ENCODE data around the gene ANKRD28. TPM values are rescaled to one million over a fixed set of nuclear protein-coding genes. Genes with fewer than 3 reads are reported as not detected.

ANKRD28 gene
- total RNA-seq, 1 donor from 2014 or later = 60.6 TPM

DNA sequence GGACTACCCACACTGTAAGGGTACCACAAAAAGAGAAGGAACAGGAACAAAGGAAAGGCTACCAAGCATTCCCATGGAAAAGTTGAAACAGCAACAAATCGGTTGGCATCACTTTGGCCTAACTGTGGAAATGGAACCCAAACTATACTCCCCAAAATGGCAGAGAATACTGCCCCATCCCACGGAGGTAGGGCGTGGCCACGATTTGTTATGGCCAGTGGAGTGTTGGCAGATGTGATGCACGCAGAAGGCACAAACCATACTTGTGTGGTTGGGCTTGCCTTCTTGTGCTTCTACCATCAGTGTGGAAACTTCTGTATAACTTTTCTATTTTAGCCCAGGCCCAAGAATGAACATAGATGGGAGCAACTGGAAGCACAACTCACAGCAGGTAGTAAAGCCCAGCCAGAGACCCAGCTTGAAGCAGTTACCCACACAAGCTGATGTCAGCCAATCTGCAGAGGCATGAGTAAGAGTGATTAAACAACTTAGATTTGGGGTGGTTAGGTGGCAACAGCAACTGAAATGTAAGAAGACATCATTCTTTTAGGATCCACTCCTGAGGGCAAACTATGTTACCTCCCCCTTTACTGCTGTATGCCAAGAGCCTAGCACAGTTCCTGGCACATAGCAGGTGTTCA, 132.1 kb downstream of the ANKRD28 start:
- Histone ChIP-seq H3K36me3 (ENCODE audit: control insufficient read depth, insufficient read depth, low read length) (peaks cover 2% of the 10 kb centered on the region), H3K4me3 (ENCODE audit: low read depth, low read length) (no peak overlapping the region), H3K27me3 (ENCODE audit: control insufficient read depth, insufficient read depth, low read length) (no peaks in the 10 kb centered on the region)
- DNase-seq (ENCODE audit: low read depth) (peak; percentile 40), FAIRE-seq (no peak)
- no peak for TF ChIP-seq CTCF (IDR thresholded peaks at IDR 0.05; ENCODE audit: insufficient read depth, low read length, severe bottlenecking)

GRCh38 chr3:15664144-15664543, 133.6 kb downstream of the ANKRD28 start:
- no peak for TF ChIP-seq CTCF (IDR thresholded peaks at IDR 0.05; ENCODE audit: insufficient read depth, low read length, severe bottlenecking)
- no peak for DNase-seq (ENCODE audit: low read depth)
- Histone ChIP-seq H3K36me3 (ENCODE audit: control insufficient read depth, insufficient read depth, low read length) (peaks cover 2% of the 10 kb centered on the region), H3K4me3 (ENCODE audit: low read depth, low read length) (no peak overlapping the region), H3K27me3 (ENCODE audit: control insufficient read depth, insufficient read depth, low read length) (no peaks in the 10 kb centered on the region)
- FAIRE-seq = no peak

DNA sequence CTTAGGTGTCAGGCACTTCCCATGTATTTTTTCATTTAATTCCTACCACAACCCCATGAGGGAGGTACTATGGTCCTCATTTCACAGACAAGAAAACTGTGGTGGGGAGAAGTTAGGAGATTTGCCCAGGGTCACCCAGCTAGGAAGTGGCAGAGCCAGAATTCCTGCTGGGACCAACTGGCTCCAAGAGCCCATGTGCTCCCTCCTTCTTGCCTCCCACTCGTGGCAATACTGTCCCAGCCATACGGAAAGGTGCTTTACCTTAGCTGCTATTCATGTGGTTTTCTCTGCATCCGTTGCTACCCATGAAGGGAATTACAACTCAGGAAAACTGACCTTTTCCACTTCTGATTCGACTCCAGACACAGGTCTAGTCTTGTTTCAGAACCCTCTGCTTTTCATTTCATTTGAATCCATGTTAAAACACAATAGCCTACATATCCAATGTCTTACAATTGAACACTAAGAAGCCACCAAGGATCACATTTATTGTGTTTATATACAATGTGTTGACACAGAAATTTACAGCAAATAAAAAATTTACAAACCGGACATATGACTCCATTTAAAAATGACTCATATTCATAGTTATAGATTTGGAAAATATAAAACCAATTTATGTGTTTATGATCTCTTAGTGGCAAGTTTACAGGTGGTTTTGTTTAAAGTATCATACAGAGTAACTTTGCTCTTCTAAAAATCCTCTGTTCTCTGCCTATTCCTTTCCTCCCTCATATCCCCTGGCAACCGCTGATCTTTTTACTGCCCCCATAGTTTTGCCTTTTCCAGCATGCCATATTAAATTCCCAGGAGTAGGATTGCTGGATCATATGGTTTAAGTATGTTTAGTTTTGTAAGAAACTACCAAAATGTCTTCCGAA, 137.5 kb downstream of the ANKRD28 start:
- TF ChIP-seq CTCF (IDR thresholded peaks at IDR 0.05; ENCODE audit: insufficient read depth, low read length, severe bottlenecking) = no peak
- no peaks in the 10 kb centered on the region for H3K36me3 ChIP-seq (ENCODE audit: control insufficient read depth, insufficient read depth, low read length)
- no peak overlapping the region for H3K4me3 ChIP-seq (ENCODE audit: low read depth, low read length)
- H3K27me3 ChIP-seq (ENCODE audit: control insufficient read depth, insufficient read depth, low read length) = no peaks in the 10 kb centered on the region
- DNase-seq (ENCODE audit: low read depth) = peak; percentile 10
- FAIRE-seq = no peak

DNA sequence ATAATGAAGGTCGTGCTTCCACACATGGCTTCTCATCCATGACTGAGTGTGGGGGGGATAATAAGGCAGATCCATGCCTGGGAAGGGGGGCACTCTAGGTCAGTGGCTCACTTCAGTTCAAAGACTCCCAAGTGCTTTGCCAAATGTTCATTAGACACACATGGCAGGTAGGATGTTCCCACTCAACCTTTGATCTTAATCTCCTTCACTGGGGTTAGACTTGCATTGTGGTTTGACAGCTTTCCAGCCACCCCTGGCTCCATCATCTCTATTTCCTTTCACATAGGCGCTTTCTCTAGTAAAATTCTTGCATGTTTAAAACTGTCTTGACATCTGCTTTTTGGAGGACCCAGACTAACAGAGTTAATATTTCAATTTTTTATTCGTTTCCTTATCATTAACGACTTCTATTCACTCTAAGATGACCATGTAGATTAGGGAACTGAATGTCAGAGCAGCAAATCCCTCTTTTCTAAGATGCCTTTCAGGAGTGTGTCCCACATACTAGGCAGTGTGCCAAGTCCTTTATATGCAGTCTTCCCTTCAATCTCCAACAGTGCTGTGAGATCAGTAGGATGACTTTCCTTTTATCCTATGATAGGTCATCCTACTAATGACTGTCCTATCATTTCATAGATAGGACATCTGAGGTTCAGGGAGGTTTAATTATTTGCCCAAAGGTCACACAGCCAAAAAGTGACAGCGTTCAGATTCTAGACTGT, 138.4 kb downstream of the ANKRD28 start:
- Histone ChIP-seq H3K4me3 (ENCODE audit: low read depth, low read length) (no peak overlapping the region), H3K36me3 (ENCODE audit: control insufficient read depth, insufficient read depth, low read length) (no peaks in the 10 kb centered on the region), H3K27me3 (ENCODE audit: control insufficient read depth, insufficient read depth, low read length) (no peaks in the 10 kb centered on the region)
- TF ChIP-seq CTCF (IDR thresholded peaks at IDR 0.05; ENCODE audit: insufficient read depth, low read length, severe bottlenecking) = no peak
- no peak for FAIRE-seq
- DNase-seq (ENCODE audit: low read depth) = no peak

DNA sequence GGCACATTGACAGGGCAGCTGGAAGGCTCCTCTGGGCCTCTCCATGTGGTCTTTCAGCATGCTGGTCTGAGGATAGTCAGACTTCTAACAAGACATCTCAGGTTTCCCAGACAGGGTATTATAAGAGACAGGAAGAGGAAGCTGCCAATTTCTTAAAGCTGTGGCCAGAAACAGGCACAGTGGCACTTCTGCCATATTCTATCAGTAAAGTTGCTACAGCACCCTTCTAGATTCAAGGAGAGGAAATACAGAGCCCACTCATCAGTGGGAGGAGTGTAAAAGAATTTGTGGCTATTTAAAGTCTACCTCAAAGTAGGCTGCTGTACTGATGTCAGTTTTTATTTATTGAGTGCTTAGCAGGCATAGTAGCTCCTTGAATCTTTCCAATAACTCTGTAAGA, 140.8 kb downstream of the ANKRD28 start:
- Histone ChIP-seq H3K4me3 (ENCODE audit: low read depth, low read length) (no peak overlapping the region), H3K27me3 (ENCODE audit: control insufficient read depth, insufficient read depth, low read length) (no peaks in the 10 kb centered on the region), H3K36me3 (ENCODE audit: control insufficient read depth, insufficient read depth, low read length) (no peaks in the 10 kb centered on the region)
- DNase-seq (ENCODE audit: low read depth) (no peak), FAIRE-seq (no peak)
- no peak for TF ChIP-seq CTCF (IDR thresholded peaks at IDR 0.05; ENCODE audit: insufficient read depth, low read length, severe bottlenecking)

Data from bronchial epithelial cell (primary cell).